NCI-H2107 treated with DMSO at 0.1 percent for 48 hours (cell line): ENCODE data around the gene TNS3.

Source experiments
- DNase-seq: peaks from one replicate; lab custom pipeline; 2025; ENCODE audit not compliant: unreplicated experiment; lab: John Stamatoyannopoulos, UW

TNS3 gene

GRCh38 chr7:47356261-47356660 is 225.7 kb downstream of the TNS3 start:
- DNase-seq = no peak

GRCh38 chr7:47355684-47356083 is 226.2 kb downstream of the TNS3 start:
- no peak for DNase-seq

- DNase-seq = no peak
Measured at GRCh38 chr7:47354831-47355541, 226.9 kb downstream of the TNS3 start.

GRCh38 chr7:47354071-47354470 is 227.8 kb downstream of the TNS3 start:
- no peak for DNase-seq

GRCh38 chr7:47352394-47352968 is 229.4 kb downstream of the TNS3 start:
- DNase-seq = no peak

GRCh38 chr7:47351233-47352154 is 230.4 kb downstream of the TNS3 start:
- no peak for DNase-seq

- no peak for DNase-seq
Measured at GRCh38 chr7:47350425-47350824, 231.5 kb downstream of the TNS3 start.

- DNase-seq = no peak
Measured at GRCh38 chr7:47349401-47349800, 232.5 kb downstream of the TNS3 start.

- no peak for DNase-seq
Measured at GRCh38 chr7:47347816-47348385, 234.0 kb downstream of the TNS3 start.

GRCh38 chr7:47347346-47347745 is 234.6 kb downstream of the TNS3 start:
- DNase-seq = no peak

GRCh38 chr7:47346377-47346914 is 235.5 kb downstream of the TNS3 start:
- DNase-seq = no peak

- DNase-seq = no peak
Measured at GRCh38 chr7:47345857-47346298, 236.0 kb downstream of the TNS3 start.

GRCh38 chr7:47344171-47344955 is 237.5 kb downstream of the TNS3 start:
- no peak for DNase-seq

GRCh38 chr7:47343061-47343455 is 238.9 kb downstream of the TNS3 start:
- DNase-seq = no peak

- DNase-seq = no peak
Measured at GRCh38 chr7:47342296-47343060, 239.4 kb downstream of the TNS3 start.

- no peak for DNase-seq
Measured at GRCh38 chr7:47340517-47340916, 241.4 kb downstream of the TNS3 start.

- DNase-seq = no peak
Measured at GRCh38 chr7:47338026-47338425, 243.9 kb downstream of the TNS3 start.

GRCh38 chr7:47337531-47337930 is 244.4 kb downstream of the TNS3 start:
- DNase-seq = no peak
